ENCODE measurements around the gene SIN3A. TPM values are rescaled to one million over a fixed set of nuclear protein-coding genes. Genes with fewer than 3 reads are reported as not detected.
A peak's percentile ranks its signal among the peaks of the same experiment; 100 is the strongest.

SIN3A gene
- total and polyA plus RNA-seq, 9 of the 15 experiments (the other 6 are each of a cell fraction or from before 2014, with no cell fraction given), result 11.1 to 70.3 (median 25.3) TPM

DNA sequence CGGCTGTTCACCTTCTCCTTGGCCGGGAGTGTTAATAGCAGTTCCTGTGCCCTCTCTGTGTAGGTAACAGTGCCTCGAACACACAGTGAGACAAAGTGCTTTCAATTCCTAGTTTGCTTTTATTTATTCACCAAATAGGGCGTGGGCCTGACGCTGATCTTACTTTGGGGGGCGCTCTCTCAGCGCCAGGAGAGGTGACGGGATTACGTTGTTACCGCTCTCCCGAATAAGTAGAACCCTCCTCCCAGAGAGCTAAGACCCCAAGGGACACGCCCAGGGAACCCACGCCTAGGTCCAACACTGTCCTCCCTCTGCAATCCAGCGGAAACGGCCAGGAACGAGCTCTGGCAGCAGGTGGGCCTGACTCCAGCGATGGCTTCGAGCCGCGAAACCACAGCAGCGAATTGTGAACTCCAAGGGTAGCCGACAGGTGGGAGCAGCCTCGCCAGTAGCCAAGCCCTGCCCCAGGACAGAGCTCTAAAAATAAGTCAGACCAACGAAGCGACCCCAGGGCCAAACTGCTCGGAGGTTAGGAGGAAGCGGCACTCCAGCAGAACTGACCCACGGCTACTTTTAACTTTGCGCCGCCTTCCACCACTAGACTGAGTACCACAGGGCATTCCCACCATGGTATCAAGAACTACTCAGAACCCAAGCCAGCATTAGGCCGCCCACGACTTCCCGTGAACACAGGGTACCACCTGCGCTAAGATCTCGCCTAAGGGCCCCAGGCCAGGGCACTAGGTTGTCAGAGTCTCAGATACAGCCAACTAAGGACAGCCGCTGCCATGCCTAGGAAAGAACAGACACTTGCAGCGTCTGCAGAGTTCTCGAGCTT, 1.6 kb upstream of the SIN3A start (continued):
- TF ChIP-seq, protein P1, sequence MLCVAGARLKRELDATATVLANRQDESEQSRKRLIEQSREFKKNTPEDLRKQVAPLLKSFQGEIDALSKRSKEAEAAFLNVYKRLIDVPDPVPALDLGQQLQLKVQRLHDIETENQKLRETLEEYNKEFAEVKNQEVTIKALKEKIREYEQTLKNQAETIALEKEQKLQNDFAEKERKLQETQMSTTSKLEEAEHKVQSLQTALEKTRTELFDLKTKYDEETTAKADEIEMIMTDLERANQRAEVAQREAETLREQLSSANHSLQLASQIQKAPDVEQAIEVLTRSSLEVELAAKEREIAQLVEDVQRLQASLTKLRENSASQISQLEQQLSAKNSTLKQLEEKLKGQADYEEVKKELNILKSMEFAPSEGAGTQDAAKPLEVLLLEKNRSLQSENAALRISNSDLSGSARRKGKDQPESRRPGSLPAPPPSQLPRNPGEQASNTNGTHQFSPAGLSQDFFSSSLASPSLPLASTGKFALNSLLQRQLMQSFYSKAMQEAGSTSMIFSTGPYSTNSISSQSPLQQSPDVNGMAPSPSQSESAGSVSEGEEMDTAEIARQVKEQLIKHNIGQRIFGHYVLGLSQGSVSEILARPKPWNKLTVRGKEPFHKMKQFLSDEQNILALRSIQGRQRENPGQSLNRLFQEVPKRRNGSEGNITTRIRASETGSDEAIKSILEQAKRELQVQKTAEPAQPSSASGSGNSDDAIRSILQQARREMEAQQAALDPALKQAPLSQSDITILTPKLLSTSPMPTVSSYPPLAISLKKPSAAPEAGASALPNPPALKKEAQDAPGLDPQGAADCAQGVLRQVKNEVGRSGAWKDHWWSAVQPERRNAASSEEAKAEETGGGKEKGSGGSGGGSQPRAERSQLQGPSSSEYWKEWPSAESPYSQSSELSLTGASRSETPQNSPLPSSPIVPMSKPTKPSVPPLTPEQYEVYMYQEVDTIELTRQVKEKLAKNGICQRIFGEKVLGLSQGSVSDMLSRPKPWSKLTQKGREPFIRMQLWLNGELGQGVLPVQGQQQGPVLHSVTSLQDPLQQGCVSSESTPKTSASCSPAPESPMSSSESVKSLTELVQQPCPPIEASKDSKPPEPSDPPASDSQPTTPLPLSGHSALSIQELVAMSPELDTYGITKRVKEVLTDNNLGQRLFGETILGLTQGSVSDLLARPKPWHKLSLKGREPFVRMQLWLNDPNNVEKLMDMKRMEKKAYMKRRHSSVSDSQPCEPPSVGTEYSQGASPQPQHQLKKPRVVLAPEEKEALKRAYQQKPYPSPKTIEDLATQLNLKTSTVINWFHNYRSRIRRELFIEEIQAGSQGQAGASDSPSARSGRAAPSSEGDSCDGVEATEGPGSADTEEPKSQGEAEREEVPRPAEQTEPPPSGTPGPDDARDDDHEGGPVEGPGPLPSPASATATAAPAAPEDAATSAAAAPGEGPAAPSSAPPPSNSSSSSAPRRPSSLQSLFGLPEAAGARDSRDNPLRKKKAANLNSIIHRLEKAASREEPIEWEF (CRISPR knock-in tag; IDR thresholded peaks at IDR 0.05), result no peak
- no peak for TF ChIP-seq ZFX (CRISPR knock-in tag; IDR thresholded peaks at IDR 0.05)
- TF ChIP-seq ATF3 (IDR thresholded peaks at IDR 0.05), result no peak
- TF ChIP-seq ATF3 (CRISPR knock-in tag; conservative IDR thresholded peaks at IDR 0.05), result 0 out of 2 replicates have a peak, but pooled peaks have one; percentile 10
- TF ChIP-seq ZNF655 (CRISPR knock-in tag; IDR thresholded peaks at IDR 0.05), result no peak
- peak in 1 of 2 experiments; percentile 20; a peak in 1 of 4 replicates for TF ChIP-seq RAD21 (CRISPR knock-in tag; conservative IDR thresholded peaks at IDR 0.05 in 1 of 2, IDR thresholded peaks at IDR 0.05 in 1 of 2)
- TF ChIP-seq, protein P2, sequence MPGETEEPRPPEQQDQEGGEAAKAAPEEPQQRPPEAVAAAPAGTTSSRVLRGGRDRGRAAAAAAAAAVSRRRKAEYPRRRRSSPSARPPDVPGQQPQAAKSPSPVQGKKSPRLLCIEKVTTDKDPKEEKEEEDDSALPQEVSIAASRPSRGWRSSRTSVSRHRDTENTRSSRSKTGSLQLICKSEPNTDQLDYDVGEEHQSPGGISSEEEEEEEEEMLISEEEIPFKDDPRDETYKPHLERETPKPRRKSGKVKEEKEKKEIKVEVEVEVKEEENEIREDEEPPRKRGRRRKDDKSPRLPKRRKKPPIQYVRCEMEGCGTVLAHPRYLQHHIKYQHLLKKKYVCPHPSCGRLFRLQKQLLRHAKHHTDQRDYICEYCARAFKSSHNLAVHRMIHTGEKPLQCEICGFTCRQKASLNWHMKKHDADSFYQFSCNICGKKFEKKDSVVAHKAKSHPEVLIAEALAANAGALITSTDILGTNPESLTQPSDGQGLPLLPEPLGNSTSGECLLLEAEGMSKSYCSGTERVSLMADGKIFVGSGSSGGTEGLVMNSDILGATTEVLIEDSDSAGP (CRISPR knock-in tag; IDR thresholded peaks at IDR 0.05), result peak; percentile 49; the same call in 1 of the 2 replicates
- TF ChIP-seq KDM1A (IDR thresholded peaks at IDR 0.05), result no peak
- TF ChIP-seq CREM (IDR thresholded peaks at IDR 0.05; ENCODE audit: low read depth), result peak; percentile 5; the same call in 1 of the 2 replicates
- no peak for TF ChIP-seq NFE2L1 (tag; IDR thresholded peaks at IDR 0.05; ENCODE audit: borderline replicate concordance, low read depth)
- peak; percentile 20; the same call in 1 of the 2 replicates for TF ChIP-seq SMARCE1 (IDR thresholded peaks at IDR 0.05)
- TF ChIP-seq, protein P3, sequence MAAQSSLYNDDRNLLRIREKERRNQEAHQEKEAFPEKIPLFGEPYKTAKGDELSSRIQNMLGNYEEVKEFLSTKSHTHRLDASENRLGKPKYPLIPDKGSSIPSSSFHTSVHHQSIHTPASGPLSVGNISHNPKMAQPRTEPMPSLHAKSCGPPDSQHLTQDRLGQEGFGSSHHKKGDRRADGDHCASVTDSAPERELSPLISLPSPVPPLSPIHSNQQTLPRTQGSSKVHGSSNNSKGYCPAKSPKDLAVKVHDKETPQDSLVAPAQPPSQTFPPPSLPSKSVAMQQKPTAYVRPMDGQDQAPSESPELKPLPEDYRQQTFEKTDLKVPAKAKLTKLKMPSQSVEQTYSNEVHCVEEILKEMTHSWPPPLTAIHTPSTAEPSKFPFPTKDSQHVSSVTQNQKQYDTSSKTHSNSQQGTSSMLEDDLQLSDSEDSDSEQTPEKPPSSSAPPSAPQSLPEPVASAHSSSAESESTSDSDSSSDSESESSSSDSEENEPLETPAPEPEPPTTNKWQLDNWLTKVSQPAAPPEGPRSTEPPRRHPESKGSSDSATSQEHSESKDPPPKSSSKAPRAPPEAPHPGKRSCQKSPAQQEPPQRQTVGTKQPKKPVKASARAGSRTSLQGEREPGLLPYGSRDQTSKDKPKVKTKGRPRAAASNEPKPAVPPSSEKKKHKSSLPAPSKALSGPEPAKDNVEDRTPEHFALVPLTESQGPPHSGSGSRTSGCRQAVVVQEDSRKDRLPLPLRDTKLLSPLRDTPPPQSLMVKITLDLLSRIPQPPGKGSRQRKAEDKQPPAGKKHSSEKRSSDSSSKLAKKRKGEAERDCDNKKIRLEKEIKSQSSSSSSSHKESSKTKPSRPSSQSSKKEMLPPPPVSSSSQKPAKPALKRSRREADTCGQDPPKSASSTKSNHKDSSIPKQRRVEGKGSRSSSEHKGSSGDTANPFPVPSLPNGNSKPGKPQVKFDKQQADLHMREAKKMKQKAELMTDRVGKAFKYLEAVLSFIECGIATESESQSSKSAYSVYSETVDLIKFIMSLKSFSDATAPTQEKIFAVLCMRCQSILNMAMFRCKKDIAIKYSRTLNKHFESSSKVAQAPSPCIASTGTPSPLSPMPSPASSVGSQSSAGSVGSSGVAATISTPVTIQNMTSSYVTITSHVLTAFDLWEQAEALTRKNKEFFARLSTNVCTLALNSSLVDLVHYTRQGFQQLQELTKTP (IDR thresholded peaks at IDR 0.05; ENCODE audit: low read depth in 1 of 2, partially characterized antibody in 2 of 2), result peak in 1 of 2 experiments; percentile 8

Measured in K562 (cell line).